GM12878 (cell line): ENCODE results near the gene MRPL23.

Experiments
- CTCF ChIP-seq, 3 experiments: IDR thresholded peaks in 2 of 3; conservative IDR thresholded peaks in 1 of 3; 2 replicates each; pipeline ENCODE4 v1.5.1; 2011; ENCODE audit warnings: low read depth in 3 of 3, low read length in 3 of 3, mild to moderate bottlenecking in 3 of 3, control low read depth in 2 of 3, moderate library complexity in 2 of 3, inconsistent platforms in 1 of 3, mixed read lengths in 1 of 3; ENCODE audit not compliant: control insufficient read depth in 2 of 3, insufficient read depth in 1 of 3; ENCODE audit errors: extremely low read depth in 1 of 3
- PAX5 ChIP-seq: IDR thresholded peaks from 2 replicates; pipeline ENCODE4 v1.6.1; 2011; ENCODE audit warnings: low read depth, low read length, borderline replicate concordance
- POLR2A ChIP-seq: IDR thresholded peaks from 2 replicates; pipeline ENCODE4 v1.6.1; 2011; ENCODE audit warnings: low read depth, mild to moderate bottlenecking, low read length
- RBBP5 ChIP-seq: fragments of 200-600 bp; sonication (generic); conservative IDR thresholded peaks from 2 replicates; pipeline ENCODE4 v1.6.1; 2016
- RCOR1 ChIP-seq: conservative IDR thresholded peaks from 2 replicates; pipeline ENCODE4 v1.6.1; 2012; ENCODE audit warnings: low read depth, low read length, improper control_type of control experiment
- TF ChIP-seq, protein P1 (sequence below): IDR thresholded peaks from 2 replicates; pipeline ENCODE4 v1.6.1; 2012; ENCODE audit warnings: mild to moderate bottlenecking, low read depth, low read length
- TF ChIP-seq, protein P2 (sequence below): IDR thresholded peaks from 2 replicates; pipeline ENCODE4 v1.6.1; 2011; ENCODE audit warnings: low read depth, mild to moderate bottlenecking, low read length, moderate library complexity, borderline replicate concordance; ENCODE audit errors: extremely low read depth

- TF ChIP-seq CTCF (IDR thresholded peaks at IDR 0.05 in 2 of 3, conservative IDR thresholded peaks at IDR 0.05 in 1 of 3; ENCODE audit: control insufficient read depth in 2 of 3, extremely low read depth in 1 of 3, insufficient read depth in 1 of 3, low read depth in 3 of 3, low read length in 3 of 3) (no peak), POLR2A (no peak), RBBP5 (no peak), PAX5 (no peak), RCOR1 (no peak)
- TF ChIP-seq, protein P1, sequence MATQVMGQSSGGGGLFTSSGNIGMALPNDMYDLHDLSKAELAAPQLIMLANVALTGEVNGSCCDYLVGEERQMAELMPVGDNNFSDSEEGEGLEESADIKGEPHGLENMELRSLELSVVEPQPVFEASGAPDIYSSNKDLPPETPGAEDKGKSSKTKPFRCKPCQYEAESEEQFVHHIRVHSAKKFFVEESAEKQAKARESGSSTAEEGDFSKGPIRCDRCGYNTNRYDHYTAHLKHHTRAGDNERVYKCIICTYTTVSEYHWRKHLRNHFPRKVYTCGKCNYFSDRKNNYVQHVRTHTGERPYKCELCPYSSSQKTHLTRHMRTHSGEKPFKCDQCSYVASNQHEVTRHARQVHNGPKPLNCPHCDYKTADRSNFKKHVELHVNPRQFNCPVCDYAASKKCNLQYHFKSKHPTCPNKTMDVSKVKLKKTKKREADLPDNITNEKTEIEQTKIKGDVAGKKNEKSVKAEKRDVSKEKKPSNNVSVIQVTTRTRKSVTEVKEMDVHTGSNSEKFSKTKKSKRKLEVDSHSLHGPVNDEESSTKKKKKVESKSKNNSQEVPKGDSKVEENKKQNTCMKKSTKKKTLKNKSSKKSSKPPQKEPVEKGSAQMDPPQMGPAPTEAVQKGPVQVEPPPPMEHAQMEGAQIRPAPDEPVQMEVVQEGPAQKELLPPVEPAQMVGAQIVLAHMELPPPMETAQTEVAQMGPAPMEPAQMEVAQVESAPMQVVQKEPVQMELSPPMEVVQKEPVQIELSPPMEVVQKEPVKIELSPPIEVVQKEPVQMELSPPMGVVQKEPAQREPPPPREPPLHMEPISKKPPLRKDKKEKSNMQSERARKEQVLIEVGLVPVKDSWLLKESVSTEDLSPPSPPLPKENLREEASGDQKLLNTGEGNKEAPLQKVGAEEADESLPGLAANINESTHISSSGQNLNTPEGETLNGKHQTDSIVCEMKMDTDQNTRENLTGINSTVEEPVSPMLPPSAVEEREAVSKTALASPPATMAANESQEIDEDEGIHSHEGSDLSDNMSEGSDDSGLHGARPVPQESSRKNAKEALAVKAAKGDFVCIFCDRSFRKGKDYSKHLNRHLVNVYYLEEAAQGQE, result no peak
- TF ChIP-seq, protein P2, sequence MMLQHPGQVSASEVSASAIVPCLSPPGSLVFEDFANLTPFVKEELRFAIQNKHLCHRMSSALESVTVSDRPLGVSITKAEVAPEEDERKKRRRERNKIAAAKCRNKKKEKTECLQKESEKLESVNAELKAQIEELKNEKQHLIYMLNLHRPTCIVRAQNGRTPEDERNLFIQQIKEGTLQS, result no peak
Observed at GRCh38 chr11:1920128-1920908, 26.8 kb upstream of the MRPL23 start.
